DMS 273 treated with DMSO at 0.1 percent for 48 hours (cell line): ENCODE results near the gene ASPRV1.

Experiments
- DNase-seq: peaks from one replicate; lab custom pipeline; 2025; lab: John Stamatoyannopoulos, UW

ASPRV1 gene

DNA sequence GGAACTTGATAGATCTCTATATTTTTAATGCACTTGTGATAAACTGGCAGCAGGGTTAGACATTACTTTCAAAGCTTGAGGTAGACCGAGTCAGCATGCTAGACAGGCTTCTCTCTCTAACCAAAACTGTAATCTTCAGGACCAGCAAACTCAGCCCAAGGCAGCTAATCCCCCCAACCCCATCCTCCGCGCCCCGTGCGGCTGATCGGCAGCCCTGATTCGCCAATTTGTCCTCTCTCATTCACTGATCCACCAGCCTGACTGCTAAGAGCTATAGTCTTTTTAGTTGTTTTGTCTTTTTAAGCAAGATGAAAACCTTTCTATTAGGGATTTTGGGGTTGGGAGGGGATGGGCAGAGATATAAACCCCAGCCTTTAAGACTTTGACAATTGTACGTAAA is 20.7 kb downstream of the ASPRV1 start:
- no peak for DNase-seq

DNA sequence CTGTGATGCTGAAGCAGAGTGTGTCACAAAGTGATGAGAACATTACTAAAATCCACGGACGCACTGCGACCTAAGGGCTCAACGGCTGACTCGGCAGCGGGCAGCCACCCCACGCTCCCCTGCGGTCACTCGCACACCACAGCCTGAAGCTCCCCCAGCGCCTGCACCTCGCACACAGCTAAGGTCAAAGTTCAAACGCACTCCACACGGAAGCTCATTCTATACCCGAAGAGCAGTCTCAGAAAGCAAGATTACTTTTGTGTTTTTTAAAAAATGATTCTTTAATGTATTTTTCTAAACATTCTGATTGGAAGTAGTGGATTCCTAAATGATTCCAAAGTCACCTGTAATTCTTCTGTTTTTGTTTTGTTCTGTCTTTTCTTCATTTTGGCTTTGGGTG is 21.7 kb downstream of the ASPRV1 start:
- DNase-seq = no peak

GRCh38 chr2:69937968-69938367 is 23.5 kb downstream of the ASPRV1 start:
- DNase-seq = no peak

GRCh38 chr2:69936906-69937305 is 24.5 kb downstream of the ASPRV1 start:
- DNase-seq = no peak

DNA sequence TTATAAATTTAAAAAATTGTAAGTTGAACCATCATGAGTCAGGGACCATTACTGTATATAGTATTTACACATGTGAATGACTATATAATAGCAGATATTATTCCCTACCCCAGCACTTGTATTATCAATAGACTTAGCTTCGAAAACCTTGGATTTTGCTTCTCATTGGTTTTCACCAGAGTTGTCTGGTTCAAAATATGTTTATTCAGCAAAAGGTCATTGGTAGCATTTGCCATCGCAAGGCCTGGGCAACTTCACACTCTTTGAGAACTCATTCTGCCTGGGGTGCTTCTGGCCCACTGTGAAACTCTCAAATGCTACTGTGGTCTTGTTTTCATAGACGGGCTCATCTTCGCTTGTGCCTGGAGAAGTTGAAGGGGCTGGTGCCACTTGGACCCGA is 26.4 kb downstream of the ASPRV1 start:
- no peak for DNase-seq

DNA sequence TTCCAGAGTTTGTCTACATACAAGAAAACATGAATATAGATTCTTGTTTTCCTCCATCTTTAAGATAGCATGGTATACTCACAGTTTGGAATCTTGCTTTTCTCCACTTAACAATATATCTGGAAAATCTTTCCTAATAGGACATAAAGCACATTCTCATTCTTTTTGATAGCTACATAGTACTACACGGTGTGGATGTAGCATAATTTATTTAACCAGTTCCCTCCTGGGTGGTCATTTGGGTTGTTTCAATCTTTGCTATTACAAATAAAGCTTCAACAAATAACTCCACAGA is 26.9 kb downstream of the ASPRV1 start:
- no peak for DNase-seq

DNA sequence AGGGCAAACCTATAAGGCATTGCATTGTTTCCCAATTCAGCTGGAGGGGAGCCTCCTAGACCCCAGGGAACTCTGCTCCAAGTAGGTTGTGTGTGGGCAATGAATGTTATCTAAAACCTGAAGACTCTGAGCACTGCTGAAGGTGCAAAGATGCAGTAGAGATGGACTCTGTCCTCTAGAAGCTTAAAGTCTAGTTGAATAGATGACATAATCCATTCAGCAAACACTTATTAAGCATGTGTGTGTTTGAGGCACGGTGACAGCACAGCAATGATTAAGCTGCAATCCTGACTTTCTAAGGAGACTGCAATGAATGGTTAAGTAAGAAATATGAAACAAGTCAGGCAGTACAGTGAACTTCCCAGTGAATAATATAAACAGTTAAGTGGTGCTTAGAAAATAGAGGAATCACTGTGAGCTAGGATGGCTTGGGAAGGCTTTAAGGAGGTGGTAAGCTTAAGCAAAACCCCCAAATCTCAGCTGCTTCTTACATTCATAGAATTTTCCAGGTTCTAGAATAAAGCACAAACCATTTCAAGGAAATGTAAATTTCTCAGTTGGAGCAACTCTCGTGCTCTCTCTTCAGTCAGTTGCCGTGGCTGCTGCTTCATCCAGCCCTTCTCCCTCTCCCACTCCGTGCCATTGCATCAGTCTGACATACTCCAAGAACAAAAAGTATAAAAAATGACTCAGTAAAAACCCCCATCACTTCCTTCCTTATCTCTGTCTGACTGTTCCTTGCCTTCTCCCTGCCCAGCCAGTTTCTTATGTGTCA is 27.4 kb downstream of the ASPRV1 start:
- DNase-seq = no peak

- DNase-seq = no peak
These were observed 28.1 kb downstream of the ASPRV1 start for GRCh38 chr2:69933254-69933828.

- DNase-seq = no peak
These were observed 28.9 kb downstream of the ASPRV1 start for GRCh38 chr2:69932596-69932922.

GRCh38 chr2:69931832-69932595 is 29.4 kb downstream of the ASPRV1 start:
- DNase-seq = no peak

GRCh38 chr2:69926849-69927515 is 34.4 kb downstream of the ASPRV1 start:
- no peak for DNase-seq

DNA sequence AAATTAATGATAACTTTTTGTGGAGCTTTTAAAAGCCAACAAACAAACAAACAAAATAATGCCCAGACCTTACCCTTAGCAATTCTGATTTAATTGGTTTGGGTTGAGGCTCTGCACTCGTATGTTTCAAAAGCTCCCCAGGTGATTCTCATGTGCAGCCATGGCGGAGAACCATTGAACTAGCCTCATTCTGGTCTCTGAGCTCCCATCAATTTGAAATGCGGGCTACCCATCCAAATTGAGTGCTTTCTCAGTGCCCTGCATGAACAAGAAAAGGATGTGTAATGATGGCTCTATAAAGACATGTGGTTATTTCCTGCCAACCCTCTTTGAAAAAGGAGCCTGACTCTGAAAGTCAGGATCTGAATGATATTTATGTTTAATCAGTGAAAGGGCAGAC is 38.3 kb downstream of the ASPRV1 start:
- DNase-seq = no peak

GRCh38 chr2:69918401-69918800 is 43.0 kb downstream of the ASPRV1 start:
- no peak for DNase-seq

- DNase-seq = no peak
These were observed 43.6 kb downstream of the ASPRV1 start for GRCh38 chr2:69917852-69918251.

GRCh38 chr2:69916106-69916505 is 45.3 kb downstream of the ASPRV1 start:
- DNase-seq = no peak

DNA sequence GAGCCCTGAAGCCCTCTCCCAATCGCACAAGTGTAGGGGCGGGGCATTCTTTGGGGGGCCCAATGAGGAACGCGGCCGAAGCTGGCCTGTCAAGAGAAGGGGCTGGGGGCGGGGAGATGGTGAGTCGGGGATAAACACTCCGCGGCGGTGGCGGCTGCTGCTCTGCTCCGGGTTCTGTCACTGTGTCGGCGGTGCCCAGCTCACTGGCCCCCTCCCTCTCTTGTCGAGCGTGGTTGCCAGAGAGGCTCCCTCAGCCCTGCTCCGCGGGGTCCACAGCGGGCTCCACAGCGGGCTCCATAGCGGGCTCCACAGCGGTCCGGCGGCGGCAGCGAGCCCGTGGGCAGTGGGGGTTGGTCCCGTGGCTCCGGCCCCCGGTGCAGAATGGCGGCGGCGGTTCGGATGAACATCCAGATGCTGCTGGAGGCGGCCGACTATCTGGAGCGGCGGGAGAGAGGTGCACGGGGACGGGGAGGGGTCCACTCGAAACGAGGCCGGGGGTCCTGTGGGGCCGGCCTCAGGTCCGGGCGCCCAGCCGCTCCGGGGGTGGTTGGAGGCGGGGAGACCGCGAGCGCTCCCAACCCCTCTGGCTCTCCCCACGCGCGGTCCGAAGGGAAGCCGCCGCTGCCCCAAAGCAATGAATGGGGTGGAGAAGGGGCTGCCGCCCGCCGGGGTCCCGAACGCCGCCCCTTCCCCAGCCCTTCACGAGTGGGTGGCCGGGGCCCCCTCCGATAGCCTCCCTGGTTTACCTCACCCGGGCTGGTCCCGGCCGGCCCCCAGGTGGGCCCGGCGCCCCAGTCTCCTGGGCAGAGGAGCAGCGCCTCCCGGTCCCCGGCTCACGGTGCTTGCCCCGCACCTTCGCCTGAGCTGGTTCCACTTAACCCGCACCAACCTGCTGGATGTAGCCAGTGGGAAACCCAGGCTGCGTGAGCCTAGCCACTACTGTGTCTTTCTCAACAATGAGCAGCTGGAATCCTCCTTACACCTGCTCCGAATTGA is 46.2 kb downstream of the ASPRV1 start, which contains the start of gene MXD1:
Gene MXD1 (plus strand): TSS at position 160 of the 996 bp plus-strand sequence. CDS start 222 bp downstream, at position 382.
- DNase-seq = no peak

DNA sequence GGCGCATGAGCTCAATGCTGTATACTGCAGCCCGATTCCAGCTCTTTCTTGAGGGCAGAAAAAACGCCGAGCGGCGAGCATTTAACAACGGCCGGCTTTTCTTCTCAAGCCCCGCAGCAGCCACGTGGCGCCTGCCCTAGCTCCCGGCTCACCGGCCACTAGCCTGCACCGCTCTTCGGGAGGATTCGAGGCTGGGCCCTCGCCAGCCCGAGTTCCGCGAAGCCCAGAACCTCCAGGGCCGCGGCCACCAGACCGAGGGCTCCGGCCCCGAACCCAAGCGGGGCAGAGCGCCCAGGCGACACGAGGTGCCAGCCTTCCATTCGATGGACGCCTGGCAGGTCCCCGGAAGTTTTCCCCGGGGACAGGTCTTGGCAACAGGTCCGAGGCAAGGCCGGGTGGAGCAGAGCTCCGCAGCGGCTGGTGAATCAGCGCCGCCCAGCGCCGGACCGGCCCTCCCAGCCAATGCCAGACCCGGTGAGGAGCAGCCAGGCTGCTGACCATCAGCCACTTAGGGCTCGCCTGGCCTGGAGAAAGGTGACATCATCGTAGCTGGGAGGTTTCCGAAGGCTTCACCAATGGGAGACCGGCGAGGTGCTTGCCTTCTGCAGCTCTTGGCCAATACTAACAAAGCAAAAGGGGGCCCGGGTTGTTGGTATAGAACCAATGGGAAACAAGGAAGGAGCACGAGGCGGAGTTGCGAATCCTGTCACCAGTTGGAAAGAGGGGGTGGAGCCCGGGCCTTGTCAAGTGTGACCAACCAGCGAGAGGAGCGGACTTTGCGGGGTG is 47.1 kb downstream of the ASPRV1 start:
- DNase-seq = peak; percentile 100

GRCh38 chr2:69911985-69912563 is 49.4 kb downstream of the ASPRV1 start:
- DNase-seq = peak; percentile 9
